GM12878 (cell line): ENCODE measurements around the gene RBM4B.

Experiments
- CBX3 ChIP-seq: fragments of 200-600 bp; sonication (generic); IDR thresholded peaks from 2 replicates; pipeline ENCODE4 v1.6.1; 2016; ENCODE audit warnings: low read depth, borderline replicate concordance
- HDAC2 ChIP-seq: fragments of 200-600 bp; sonication (generic); IDR thresholded peaks from 2 replicates; pipeline ENCODE4 v1.6.1; 2017
- JUND ChIP-seq: IDR thresholded peaks from 2 replicates; pipeline ENCODE4 v1.6.1; 2012; ENCODE audit warnings: low read depth, mild to moderate bottlenecking, low read length, improper control_type of control experiment, moderate library complexity
- ZZZ3 ChIP-seq: IDR thresholded peaks from 2 replicates; pipeline ENCODE4 v1.6.1; 2011; ENCODE audit warnings: low read depth; ENCODE audit not compliant: control insufficient read depth, insufficient read length
- TF ChIP-seq, protein P1 (sequence below), 3 experiments: IDR thresholded peaks in 2 of 3; conservative IDR thresholded peaks in 1 of 3; 2 replicates each; pipeline ENCODE4 v1.5.1; 2011; ENCODE audit warnings: low read depth in 3 of 3, low read length in 3 of 3, mild to moderate bottlenecking in 3 of 3, control low read depth in 2 of 3, moderate library complexity in 2 of 3, inconsistent platforms in 1 of 3, mixed read lengths in 1 of 3; ENCODE audit not compliant: control insufficient read depth in 2 of 3, insufficient read depth in 1 of 3; ENCODE audit errors: extremely low read depth in 1 of 3
- TF ChIP-seq, protein P2 (sequence below): IDR thresholded peaks from 2 replicates; pipeline ENCODE4 v1.6.1; 2012; ENCODE audit warnings: mild to moderate bottlenecking, low read depth, low read length

DNA sequence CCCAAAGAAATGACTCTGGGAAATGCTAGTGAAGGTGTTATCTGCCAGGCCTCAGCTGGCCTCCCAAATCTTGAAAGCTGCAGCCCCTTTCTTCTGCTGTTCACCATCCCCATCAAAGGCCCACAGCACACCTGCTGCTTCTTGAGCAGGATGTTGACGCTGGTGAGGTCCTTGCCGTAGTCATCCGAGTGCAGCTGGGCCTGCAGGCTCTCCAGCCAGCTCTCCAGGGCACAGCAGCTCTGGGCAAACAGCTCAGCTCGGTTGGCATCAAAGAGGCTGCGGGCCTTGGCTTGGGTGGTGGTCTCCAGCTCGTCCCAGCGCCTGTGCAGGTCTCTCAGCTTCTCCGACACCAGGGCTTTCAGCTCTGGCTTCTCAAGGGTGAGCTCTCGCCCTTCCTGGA is 18.5 kb upstream of the RBM4B start:
- TF ChIP-seq HDAC2 (no peak), CBX3 (no peak), ZZZ3 (no peak), JUND (no peak)
- TF ChIP-seq, protein P1, sequence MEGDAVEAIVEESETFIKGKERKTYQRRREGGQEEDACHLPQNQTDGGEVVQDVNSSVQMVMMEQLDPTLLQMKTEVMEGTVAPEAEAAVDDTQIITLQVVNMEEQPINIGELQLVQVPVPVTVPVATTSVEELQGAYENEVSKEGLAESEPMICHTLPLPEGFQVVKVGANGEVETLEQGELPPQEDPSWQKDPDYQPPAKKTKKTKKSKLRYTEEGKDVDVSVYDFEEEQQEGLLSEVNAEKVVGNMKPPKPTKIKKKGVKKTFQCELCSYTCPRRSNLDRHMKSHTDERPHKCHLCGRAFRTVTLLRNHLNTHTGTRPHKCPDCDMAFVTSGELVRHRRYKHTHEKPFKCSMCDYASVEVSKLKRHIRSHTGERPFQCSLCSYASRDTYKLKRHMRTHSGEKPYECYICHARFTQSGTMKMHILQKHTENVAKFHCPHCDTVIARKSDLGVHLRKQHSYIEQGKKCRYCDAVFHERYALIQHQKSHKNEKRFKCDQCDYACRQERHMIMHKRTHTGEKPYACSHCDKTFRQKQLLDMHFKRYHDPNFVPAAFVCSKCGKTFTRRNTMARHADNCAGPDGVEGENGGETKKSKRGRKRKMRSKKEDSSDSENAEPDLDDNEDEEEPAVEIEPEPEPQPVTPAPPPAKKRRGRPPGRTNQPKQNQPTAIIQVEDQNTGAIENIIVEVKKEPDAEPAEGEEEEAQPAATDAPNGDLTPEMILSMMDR (IDR thresholded peaks at IDR 0.05 in 2 of 3, conservative IDR thresholded peaks at IDR 0.05 in 1 of 3; ENCODE audit: control insufficient read depth in 2 of 3, extremely low read depth in 1 of 3, insufficient read depth in 1 of 3, low read depth in 3 of 3, low read length in 3 of 3) = no peak
- TF ChIP-seq, protein P2, sequence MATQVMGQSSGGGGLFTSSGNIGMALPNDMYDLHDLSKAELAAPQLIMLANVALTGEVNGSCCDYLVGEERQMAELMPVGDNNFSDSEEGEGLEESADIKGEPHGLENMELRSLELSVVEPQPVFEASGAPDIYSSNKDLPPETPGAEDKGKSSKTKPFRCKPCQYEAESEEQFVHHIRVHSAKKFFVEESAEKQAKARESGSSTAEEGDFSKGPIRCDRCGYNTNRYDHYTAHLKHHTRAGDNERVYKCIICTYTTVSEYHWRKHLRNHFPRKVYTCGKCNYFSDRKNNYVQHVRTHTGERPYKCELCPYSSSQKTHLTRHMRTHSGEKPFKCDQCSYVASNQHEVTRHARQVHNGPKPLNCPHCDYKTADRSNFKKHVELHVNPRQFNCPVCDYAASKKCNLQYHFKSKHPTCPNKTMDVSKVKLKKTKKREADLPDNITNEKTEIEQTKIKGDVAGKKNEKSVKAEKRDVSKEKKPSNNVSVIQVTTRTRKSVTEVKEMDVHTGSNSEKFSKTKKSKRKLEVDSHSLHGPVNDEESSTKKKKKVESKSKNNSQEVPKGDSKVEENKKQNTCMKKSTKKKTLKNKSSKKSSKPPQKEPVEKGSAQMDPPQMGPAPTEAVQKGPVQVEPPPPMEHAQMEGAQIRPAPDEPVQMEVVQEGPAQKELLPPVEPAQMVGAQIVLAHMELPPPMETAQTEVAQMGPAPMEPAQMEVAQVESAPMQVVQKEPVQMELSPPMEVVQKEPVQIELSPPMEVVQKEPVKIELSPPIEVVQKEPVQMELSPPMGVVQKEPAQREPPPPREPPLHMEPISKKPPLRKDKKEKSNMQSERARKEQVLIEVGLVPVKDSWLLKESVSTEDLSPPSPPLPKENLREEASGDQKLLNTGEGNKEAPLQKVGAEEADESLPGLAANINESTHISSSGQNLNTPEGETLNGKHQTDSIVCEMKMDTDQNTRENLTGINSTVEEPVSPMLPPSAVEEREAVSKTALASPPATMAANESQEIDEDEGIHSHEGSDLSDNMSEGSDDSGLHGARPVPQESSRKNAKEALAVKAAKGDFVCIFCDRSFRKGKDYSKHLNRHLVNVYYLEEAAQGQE = no peak
